ENCODE results near the gene CDY1.
"Not testable (repeated sequence)": the region's sequence is repeated elsewhere in the genome, so short reads cannot be mapped to it uniquely, and the experiment has no call there.

Gene CDY1

DNA sequence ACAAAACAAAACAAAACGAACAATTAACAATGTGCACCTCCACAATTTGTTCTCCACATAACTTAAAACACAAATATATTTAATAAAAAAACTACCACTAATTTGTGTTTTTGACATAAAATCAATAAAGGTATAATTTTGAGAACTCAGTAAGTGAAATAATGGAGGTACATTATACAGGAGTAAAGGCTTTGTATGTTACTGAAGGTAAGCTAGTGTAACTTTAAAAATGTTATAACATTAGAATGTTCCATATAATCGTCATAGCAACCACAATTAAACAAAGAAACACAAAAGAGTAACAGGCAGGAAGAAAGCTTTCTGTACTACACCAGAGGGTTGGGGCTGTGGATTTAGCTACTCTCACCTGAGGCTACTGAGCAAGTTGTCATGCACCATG, at the start of gene CDY1:
Gene CDY1, plus strand, starts transcription at position 301 of the 400 bp plus-strand sequence. CDS start 326 bp downstream, outside the sequence.
- DNase-seq = not testable (repeated sequence)

DNA sequence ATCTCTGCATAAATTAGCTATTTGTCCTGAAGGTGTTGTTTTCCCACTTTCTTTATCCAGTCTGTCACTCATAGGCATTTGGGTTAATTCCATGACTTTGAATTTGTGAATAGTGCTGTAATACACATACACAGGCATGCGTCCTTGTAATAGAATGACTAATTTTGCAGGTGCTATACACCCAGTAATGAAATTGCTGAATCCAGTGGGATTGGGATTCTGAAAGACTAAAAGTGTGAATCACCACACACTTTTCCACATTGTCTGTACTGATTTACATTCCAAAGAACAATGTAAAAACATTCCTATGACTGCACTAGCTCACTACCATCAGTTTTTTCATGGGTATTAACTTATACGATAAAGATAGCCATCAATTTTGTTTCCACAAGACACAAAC, 28.6 kb upstream of the CDY1 start:
- DNase-seq = not testable (repeated sequence)

- DNase-seq = not testable (repeated sequence)
Measured at GRCh38 chrY:25620209-25620608, 1.7 kb upstream of the CDY1 start.

DNA sequence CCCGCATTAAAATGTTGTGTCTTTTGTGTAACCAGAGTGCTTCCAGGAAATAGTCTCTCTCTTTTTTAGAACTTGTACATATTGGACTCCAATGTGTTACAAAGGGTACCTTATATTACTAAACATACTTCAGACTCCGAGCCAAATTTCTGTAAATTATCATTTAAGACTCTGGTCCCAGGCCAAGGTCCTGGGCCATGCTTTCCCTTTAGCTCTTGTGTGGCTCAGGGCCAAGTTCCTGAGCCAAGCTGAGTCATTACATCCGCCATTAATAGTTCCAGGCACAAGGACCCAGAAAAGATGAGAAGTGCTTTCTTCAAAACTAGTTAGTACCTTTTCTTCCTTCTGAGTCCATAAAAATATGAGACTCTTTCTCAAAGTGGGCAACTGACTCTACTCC, 4.6 kb downstream of the CDY1 start:
- DNase-seq = not testable (repeated sequence)

DNA sequence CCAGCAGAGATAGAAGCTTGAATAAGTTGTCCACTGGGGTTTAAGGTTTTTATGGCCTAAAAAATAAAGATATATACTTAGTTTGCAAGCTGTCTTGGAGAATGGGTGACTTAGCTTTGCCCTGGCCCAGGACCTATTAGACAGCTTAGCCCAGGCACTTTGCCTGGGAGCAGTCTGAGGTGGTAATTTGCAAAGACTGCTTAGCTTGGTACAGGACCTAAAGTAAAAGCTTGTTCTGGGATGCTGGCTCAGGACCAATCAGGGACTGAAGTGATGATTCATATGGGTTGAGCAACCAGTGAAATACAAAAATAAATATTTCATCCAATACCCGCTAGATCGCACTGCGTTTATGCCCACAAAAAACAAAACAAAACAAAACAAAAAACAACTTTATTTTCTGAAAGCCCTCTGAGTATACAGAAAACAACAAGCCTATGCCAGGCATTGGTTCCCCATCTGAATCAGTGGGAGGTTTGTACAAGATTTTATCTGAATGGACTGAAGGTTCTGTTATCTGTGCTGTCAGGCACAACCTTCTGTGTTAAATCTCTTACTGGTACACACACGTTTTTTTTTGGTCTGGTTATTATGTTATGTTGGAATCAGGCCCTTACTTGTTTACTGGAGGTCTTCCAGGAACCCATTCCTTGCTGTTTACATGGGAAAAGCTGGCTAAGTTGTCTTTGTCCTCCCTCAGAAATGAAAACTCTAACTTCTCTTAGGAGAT, 8.6 kb downstream of the CDY1 start:
- DNase-seq = not testable (repeated sequence)

- DNase-seq = not testable (repeated sequence)
Measured at GRCh38 chrY:25639852-25640251, 17.9 kb downstream of the CDY1 start.

GRCh38 chrY:25643024-25643915, 21.4 kb downstream of the CDY1 start:
- not testable (repeated sequence) for DNase-seq
